AG10803 (cell line): ENCODE data around the gene NUP93.

Source experiments
- DNase-seq: peaks from one replicate; pipeline ENCODE4 v3.0.0; 2010; ENCODE audit warnings: low read depth
- H3K4me3 ChIP-seq: 2 replicates; pipeline ENCODE4 v1.5.1; 2011; ENCODE audit warnings: mild to moderate bottlenecking, low read length, control low read depth
- TF ChIP-seq, protein P1 (sequence below): conservative IDR thresholded peaks from 2 replicates; pipeline ENCODE4 v1.5.1; 2011; ENCODE audit warnings: mild to moderate bottlenecking, low read length, control low read depth, inconsistent platforms

The NUP93 gene

GRCh38 chr16:56851671-56852400, 121.9 kb downstream of the NUP93 start:
- TF ChIP-seq, protein P1, sequence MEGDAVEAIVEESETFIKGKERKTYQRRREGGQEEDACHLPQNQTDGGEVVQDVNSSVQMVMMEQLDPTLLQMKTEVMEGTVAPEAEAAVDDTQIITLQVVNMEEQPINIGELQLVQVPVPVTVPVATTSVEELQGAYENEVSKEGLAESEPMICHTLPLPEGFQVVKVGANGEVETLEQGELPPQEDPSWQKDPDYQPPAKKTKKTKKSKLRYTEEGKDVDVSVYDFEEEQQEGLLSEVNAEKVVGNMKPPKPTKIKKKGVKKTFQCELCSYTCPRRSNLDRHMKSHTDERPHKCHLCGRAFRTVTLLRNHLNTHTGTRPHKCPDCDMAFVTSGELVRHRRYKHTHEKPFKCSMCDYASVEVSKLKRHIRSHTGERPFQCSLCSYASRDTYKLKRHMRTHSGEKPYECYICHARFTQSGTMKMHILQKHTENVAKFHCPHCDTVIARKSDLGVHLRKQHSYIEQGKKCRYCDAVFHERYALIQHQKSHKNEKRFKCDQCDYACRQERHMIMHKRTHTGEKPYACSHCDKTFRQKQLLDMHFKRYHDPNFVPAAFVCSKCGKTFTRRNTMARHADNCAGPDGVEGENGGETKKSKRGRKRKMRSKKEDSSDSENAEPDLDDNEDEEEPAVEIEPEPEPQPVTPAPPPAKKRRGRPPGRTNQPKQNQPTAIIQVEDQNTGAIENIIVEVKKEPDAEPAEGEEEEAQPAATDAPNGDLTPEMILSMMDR, result peak; percentile 70
- peak; percentile 43 for DNase-seq
- no peak overlapping the region for H3K4me3 ChIP-seq

DNA sequence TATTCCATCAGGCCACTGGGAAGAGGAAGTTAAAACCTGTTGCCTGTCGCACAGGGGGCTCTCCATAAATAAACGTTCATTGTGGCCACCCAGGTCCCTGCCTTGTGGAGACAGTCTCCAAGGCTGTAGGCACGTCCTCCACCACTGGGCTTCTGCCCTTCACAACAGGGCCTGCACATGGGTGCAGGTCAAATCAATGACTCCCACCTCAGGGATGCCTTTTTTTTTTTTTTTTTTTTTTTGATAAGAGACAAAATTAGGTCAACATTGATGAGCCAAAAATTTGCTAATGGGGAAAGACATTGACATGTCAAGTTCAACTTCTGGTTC, 122.4 kb downstream of the NUP93 start:
- no peak for DNase-seq
- TF ChIP-seq, protein P1, result no peak
- H3K4me3 ChIP-seq, result no peak overlapping the region

- no peak for DNase-seq
- no peak overlapping the region for H3K4me3 ChIP-seq
- TF ChIP-seq, protein P1, result no peak
Observed at GRCh38 chr16:56852968-56853367, 123.0 kb downstream of the NUP93 start.

- no peak overlapping the region for H3K4me3 ChIP-seq
- no peak for DNase-seq
- TF ChIP-seq, protein P1, result no peak
Observed at GRCh38 chr16:56855201-56855600, 125.3 kb downstream of the NUP93 start.

GRCh38 chr16:56855946-56856345, 126.0 kb downstream of the NUP93 start:
- H3K4me3 ChIP-seq, result no peak overlapping the region
- TF ChIP-seq, protein P1, result no peak
- no peak for DNase-seq

- H3K4me3 ChIP-seq, result no peak overlapping the region
- no peak for DNase-seq
- TF ChIP-seq, protein P1, result no peak
Observed at GRCh38 chr16:56856876-56857447, 127.0 kb downstream of the NUP93 start.

GRCh38 chr16:56858374-56858773, 128.4 kb downstream of the NUP93 start:
- no peak for DNase-seq
- TF ChIP-seq, protein P1, result no peak
- no peak overlapping the region for H3K4me3 ChIP-seq
